NCI-H1105 treated with DMSO at 0.1 percent for 48 hours (cell line): ENCODE measurements around the gene DPEP2.
"Not testable (repeated sequence)": the region's sequence is repeated elsewhere in the genome, so short reads cannot be mapped to it uniquely, and the experiment has no call there.

Source experiments
- DNase-seq: peaks from one replicate; lab custom pipeline; 2025; lab: John Stamatoyannopoulos, UW

DPEP2 gene

DNA sequence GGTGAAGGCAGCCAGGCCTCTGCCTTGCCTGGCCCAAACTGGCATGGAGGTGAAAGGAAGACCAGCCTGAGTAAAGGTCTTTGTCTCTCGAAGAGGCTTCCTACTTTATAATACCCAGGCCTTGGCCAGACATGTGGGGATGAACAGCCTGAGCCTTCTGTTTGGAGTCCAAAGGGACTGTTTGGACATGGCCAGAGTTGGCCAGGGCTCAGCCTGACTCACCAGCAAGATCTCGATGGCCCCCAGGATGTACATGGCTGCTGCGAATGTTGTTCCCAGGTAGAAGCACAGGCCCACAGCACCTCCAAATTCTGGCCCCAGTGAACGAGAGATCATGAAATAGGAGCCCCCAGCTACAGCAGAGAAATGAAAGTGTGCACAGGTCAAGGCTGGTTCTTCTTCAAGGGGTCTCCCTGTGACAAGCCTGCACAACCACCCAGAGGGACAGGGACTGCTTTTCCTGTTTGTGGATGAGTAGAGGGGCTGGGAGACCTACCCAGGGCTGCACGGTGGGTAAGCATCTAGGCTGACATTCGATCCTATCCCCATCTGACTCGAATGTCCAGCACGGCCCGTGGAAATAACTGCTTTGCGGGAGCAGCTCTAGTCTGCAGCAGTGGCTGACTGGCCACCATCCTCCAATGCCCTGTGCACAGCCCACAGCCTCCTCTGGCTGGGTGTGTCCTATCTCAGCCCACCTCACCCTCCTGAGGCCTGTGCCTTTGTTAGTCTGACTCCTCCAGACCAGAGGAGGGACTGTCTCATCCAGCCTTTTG, 44.7 kb downstream of the DPEP2 start:
- no peak for DNase-seq

GRCh38 chr16:67953641-67954375, 45.5 kb downstream of the DPEP2 start:
- DNase-seq, result no peak

- no peak for DNase-seq
Measured at GRCh38 chr16:67951485-67951884, 47.8 kb downstream of the DPEP2 start.

DNA sequence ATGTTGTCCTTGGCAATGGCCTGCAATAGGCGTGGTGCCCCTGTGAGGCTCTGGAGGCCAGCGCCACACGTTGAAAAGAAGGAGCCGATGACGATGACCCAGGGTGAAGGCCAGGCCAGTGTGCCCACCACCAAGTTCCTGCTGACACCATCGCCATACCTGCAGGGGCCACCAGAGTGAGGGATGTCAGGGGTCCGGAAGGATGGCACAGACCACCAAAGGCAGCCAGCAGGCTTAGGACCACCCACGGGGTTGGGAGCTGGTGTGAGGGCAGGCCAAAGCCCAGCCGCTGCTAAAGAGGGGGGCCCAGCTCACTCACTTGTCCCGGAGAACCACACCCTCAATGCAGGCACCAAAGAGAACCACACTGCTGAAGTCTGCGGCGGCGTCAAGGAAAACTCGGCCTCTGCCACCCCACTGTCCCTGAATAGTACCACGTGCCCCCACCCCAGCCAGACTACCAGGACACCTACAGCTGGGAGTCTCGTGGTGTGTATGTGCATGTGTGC, 48.9 kb downstream of the DPEP2 start:
- no peak for DNase-seq

- DNase-seq, result no peak
Measured at GRCh38 chr16:67949645-67950044, 49.6 kb downstream of the DPEP2 start.

- DNase-seq, result no peak
Measured at GRCh38 chr16:67948015-67948414, 51.3 kb downstream of the DPEP2 start.

DNA sequence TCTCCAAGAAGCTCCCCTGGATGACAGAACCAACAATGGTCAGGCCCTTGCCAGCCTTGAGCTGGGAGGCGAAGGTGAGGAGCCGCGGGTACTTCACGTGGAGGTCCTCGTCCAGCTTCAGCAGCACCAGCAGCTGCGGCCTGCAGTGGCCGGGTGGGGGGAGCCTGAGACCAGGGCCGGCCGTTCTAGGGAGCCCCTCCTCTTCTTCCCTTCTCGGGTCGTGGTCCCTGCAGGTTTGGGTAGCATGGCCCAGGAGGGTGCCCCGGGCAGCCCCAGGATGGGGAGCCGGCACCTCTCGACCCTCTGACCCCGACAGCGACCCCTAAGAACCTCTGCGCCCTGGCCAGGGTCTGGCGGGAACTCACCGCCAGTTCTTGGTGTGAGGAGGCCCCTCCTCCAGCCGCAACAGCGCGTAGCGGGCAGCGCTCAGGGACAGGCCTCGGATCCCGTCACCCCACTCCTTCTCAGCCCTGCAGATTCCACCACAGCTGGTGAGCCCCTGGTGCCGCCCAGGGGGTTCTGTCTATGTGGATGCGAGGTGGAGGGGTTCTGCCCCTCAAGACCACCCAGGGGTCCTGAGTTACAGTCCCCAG, 52.2 kb downstream of the DPEP2 start:
- DNase-seq, result no peak

- no peak for DNase-seq
Measured at GRCh38 chr16:67946128-67946569, 53.1 kb downstream of the DPEP2 start.

DNA sequence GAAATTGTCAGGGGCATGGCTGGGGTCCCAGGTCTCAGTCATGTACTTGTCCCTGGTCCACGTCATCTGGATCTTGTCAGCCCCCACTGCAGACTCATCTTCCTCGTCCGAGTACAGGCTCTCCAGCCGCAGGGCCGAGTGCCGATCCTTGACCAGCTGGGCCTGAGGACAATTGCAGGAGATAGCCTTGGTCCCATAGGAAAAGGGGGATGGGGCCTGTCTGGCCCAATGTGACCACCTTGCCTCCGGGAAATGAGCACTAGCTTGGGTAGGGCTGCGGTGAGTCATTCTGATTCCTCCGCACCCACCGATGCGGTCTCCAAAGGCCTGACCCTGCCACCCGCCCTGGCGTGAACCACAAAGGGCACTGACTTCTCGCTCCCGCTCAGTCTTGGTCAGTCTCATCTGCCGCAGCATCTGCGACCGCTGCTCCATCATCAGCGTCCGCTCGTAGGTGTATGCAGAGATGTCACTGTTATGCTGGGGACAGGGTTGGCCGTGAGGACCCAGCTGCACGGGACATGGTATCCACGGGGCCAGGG, 53.8 kb downstream of the DPEP2 start:
- no peak for DNase-seq

DNA sequence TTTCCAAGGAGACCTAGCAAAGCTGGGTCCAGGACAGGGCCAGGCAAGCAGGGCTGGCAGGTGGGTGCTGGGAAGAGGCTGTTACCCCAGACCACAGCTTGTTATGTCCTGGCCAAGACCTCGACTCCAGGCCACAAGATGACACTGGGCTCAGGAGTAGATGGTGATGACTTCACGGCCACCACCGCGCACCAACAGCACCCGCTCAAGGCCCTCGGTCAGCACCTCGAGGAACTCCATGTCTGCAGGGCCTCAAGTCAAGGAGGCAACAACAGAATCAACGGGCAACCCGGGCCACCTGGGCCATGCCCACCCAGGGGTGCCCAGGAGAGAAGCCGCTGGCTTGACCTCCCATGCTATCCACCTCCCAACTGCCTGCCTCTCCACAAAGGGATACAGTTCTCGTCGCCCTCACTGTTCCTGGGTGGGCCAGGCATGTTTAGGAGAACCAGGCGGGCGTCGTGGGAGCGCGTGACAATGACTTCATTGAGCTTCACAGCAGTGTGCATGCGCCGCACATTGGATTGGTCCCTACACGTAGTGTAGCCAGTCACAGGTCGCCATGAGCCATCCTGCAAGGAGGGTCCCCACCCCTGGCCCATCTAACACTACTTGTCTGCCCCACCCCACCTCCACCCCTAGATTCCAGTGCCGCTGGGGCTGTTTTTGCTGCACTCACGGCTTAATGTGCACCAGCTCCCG, 54.4 kb downstream of the DPEP2 start:
- DNase-seq, result no peak

DNA sequence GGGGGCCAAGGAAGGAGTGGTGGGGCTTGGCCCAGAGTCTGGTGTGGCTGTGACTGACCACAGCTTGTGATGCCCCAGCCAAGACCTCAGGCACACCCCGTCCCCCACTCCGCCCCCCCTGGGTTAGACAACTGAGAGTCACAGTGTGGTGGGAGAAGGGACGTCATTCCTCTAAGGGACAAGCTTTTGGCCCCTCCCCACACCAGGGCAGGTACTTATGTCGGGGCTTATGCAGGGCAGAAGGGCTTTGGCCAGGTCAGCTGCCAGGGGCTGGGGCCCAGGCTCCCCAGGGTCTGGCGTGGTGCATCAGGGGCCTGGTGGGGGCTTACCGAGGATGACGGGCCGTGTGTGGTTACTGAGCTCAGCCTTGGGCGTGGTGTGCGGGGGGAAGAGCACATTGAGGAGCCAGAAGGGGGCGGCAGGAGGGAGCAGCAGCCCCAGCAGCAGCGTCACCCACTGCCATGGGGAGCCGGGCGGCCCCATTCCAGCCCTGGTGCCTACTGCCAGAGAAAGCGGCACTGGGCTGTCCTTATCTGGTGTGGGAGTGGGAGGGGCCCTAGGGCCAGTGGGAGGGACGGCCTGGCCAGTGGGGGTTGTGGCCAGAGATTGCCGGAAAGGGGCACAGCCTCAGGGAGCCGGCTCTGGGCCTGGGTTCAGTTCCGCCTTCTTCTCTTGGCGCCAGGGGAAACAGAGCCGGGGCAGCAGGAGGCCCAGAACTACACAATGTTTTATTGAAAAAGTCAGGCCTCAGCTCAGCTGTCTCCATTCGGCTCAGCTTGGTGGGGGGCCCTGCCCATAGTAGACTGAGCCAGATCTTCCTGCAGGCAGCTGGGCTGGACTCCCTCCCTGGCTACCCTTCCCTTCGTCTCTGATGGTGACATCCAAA, 55.4 kb downstream of the DPEP2 start, which contains the start of gene LCAT:
Gene LCAT, minus strand, starts transcription at position 502 of the 886 bp plus-strand sequence. Its CDS starts 19 bp downstream, at position 483.
- DNase-seq, result no peak

GRCh38 chr16:67943256-67943618, 56.0 kb downstream of the DPEP2 start:
- no peak for DNase-seq

GRCh38 chr16:67942510-67943255, 56.6 kb downstream of the DPEP2 start:
- DNase-seq, result no peak

DNA sequence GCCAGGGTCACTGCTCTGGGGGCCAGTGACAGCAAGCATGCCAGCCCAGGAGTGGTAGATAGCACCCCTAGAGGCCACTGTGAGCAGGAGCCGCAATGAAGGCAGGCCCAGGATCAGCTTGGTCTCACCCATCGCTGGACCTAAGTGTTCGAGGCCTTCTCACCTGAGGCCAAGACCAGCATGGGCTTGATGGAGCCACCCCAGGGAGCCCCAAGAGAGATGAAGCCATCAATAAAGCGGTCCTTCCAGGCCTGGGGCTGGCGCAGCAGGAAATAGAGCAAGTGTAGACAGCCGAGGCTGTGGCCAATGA, 57.1 kb downstream of the DPEP2 start:
- DNase-seq, result no peak

DNA sequence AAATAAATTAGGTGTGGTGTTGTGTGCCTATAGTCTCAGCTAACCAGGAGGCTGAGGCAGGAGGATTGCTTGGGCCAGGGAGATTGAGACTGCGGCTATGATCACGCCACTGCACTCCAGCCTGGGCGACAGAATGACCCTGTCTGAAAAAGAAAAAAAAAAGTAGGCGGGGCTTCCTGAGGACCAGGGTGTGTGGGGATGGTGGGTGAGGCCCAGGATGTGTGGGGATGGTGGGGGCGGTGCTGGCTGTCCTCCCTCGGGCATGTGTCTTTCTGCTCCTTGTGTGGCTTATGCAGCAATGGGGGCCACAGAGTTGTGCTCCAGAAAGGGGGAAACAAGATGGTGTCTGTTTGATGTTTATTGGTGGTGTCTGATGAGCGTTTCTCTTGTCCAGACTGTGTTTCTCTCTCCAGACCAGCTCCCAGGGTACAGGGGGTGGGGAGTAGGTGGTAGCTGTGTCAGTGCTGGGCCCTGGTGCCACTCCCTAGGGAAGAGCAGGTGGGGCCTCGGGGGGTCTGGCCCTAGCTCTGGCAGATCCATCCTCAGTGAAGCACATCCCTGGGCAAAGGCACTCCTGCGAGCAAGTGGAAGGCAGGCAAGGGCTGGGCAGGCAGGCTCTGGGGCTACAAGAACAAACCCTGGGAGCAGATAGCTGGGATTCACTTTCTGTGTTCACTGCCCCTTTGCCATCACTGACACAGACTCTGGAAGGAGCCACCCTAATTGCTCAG, 57.6 kb downstream of the DPEP2 start:
- DNase-seq, result no peak

DNA sequence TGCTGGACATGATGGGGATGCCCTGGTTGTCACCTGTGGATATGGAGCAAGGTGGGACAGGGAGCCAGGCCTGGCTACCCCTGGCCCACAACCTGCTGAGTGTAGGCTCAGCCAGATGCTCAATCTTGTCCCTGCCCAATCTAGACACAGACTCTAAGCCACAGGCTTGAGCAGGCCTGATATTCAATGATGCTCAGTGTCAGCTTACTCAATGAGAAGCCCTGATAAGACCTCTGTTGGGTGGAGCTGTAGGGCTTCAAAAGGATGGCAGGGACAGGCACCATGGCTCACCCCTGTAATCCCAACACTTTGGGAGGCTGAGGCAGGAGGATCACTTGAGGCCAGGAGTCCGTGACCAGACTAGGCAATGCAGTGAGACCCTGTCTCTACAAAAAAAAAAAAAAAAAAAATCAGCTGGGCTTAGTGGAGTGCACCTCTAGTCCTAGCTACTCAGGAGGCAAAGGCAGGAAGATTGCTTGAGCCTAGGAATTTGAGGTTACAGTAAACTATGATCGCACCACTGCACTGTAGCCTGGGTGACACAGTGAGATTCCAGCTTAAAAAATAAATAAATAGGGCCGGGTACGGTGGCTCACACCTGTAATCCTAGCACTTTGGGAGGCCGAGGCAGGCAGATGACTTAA, 58.7 kb downstream of the DPEP2 start:
- no peak for DNase-seq

GRCh38 chr16:67939507-67940445, 59.5 kb downstream of the DPEP2 start:
- DNase-seq, result no peak

GRCh38 chr16:67937713-67938112, 61.6 kb downstream of the DPEP2 start:
- DNase-seq, result not testable (repeated sequence)
